HG03432 (cell line): ENCODE measurements around the gene SMPD2.

Experiments used
- ATAC-seq: cut with Tn5 transposase; IDR thresholded peaks from one replicate; pipeline ENCODE4 v1.9.1; 2021; ENCODE audit warnings: mild to moderate bottlenecking, moderate library complexity; ENCODE audit not compliant: unreplicated experiment

Gene SMPD2

GRCh38 chr6:109446072-109446471 lies 5.5 kb downstream of the SMPD2 start:
- ATAC-seq: no peak

DNA sequence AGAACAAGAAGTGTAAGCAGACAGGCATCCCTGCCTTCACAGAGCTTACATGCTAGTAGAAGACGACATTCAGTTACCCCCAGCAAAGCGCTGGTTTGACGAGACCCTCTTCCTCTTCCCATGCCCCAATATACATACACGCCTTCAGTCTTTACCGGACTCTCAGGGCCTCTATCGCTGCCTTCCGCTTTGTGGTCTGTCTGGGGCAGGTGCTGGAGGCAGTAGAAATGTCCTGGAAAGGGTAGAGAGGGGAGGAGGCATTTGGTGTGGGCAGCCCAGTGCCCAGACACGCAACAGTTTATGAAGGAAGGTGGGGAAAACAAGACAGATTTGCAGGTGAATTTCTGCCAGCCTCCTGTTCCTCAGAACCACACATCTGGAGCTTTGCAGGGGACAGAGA lies 6.0 kb downstream of the SMPD2 start:
- no peak for ATAC-seq

GRCh38 chr6:109447087-109447486 lies 6.6 kb downstream of the SMPD2 start:
- ATAC-seq: no peak

DNA sequence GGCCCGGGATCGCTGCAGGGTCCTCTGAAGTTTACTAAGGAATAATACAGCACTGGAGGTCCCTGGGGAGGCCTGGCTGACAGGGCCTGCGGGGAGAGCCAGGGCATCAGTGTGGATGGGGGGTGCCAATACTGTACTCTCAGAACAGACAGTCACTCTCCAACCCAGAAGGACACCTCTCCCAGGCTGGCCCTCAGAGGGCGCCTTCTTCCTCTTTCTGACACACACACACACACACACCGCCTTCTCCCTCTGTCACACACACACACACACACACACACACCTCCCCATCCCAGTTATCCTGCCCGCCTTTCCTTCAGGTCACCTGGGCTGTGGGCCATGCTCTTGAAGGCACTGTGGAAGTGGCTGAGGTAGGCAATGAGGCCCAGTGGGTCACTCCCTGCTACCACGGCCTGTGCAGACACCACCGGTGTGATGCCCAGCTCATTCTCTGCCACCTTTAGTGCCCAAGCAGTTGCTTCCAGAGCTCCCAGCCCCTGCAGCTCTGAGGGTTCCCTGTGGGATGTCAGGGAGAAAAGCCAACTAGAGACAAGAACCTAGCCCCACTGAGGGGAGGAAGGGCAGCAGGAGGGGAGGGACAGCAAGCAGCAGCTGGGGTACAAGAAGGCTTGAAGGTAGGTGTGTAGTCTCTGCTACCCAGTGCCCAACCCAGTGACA lies 7.5 kb downstream of the SMPD2 start:
- no peak for ATAC-seq

DNA sequence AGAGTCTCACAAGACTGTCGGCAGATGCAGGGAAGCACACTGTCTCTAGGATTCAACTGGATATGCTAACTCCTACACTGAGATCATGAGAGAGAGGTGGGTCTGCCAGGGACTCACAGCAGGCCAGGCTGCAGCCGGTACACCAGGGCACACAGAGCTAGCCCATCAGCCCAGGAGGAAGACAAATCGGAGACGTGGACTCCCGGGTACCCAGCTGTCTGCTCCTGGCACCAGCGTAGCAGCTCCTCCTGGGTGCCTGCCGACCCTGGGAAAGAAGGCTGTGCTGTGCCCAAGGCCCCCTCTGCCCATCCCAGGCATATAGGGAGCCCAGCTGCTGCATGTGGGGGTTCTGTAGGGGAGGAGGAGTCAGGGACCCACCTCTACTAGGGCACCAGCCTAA lies 8.1 kb downstream of the SMPD2 start:
- no peak for ATAC-seq

GRCh38 chr6:109449064-109449794 lies 8.7 kb downstream of the SMPD2 start:
- ATAC-seq: no peak

DNA sequence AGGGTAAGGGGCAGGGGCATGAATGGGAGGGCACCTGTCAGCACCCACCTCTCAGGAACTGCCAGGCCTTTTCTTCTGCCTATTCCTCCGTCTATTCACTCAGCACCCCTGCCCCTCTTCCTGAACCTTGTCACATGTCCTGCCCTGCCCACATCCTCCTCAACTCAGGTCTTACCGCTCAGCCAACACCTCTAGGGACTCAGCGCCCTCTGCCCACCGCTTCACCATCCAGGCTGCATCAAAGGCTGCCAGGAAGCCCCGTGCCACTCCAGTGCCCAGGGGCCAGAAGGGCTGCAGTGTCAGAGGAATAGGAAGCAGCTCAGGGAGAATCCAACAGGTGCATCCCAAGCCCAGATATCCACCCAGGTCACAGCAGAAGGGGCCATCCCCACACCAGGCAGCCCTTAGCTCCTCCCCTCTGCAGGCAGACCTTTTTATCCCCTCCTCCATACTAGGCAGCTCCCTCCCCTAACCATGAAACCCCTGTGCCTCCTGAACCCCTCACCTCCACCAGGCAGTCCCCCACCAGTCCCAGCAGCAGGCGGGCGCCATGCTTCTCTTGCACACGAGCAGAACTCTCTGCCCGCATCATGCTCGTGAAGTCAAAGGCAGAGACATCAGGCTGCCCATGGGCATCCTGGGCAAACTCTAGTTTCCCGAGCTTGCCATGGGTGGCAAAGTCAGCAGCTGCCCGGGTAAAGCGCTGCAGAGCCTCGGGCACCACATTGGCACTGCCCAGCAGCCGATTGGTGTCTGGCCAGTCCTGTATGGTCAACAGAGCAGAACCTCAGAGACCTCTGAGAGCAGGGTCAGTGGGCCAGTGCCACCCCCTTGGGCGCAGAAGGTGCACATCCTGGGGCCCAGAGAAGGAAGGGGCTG lies 9.5 kb downstream of the SMPD2 start:
- ATAC-seq: peak; percentile 30

- no peak for ATAC-seq
Measured at GRCh38 chr6:109450801-109451200, 10.3 kb downstream of the SMPD2 start.

GRCh38 chr6:109451376-109451775 lies 10.9 kb downstream of the SMPD2 start:
- ATAC-seq: no peak

DNA sequence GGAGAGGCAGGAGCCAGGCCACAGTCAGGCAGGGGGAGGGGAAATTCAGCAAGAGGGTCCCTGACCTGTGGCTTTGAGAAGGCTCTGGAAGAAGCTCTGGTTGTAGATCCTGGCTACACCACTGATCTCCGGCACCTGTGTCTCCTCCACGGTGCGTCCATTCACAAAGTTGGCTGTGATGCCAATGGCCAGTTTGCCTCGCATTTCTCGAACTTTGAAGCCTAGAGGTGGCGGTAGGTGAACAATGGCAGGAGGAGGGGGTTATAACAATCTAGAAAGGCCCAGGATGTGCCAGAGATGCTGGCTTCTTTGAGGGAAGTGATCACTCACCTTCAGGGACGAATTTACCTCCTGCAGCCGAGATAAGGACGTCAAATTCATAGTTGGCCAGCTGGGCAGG lies 11.7 kb downstream of the SMPD2 start:
- no peak for ATAC-seq

- ATAC-seq: no peak
Measured at GRCh38 chr6:109453156-109453555, 12.6 kb downstream of the SMPD2 start.

- no peak for ATAC-seq
Measured at GRCh38 chr6:109453594-109454495, 13.3 kb downstream of the SMPD2 start.

GRCh38 chr6:109454496-109455436 lies 14.2 kb downstream of the SMPD2 start:
- peak; percentile 32 for ATAC-seq

- ATAC-seq: peak; percentile 64
Measured at GRCh38 chr6:109455437-109456110, 15.1 kb downstream of the SMPD2 start, which contains the start of gene MICAL1. TSS of gene MICAL1 (minus strand) at chr6:109455772. CDS start at chr6:109454196, 1,576 bp downstream.

GRCh38 chr6:109456111-109456583 lies 15.6 kb downstream of the SMPD2 start:
- peak; percentile 11 for ATAC-seq

GRCh38 chr6:109456710-109457561 lies 16.4 kb downstream of the SMPD2 start:
- no peak for ATAC-seq

DNA sequence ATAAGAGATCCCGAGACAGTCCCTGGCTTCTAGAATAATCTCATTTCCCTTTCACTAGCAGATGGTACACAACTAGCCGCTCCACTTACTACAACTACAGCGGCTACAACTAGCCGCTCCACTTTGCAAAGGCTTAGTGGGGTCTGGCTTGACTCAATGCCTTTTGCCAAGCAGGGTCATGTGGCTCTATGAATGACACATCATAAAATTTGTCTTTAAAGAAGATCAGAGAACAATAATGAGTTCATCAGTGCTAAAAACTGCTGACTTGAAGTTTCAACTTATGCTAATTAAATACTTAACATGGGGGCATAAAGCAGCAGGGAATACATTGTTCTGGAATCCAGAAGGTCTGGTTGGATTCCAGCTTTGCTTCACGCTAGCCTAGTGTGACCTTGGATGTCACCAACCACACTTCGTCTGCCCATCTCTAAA lies 17.1 kb downstream of the SMPD2 start:
- ATAC-seq: no peak
